ENCODE data around the gene DNM1. TPM values are rescaled to one million over a fixed set of nuclear protein-coding genes. Genes with fewer than 3 reads are reported as not detected.

Gene DNM1
- total and polyA plus RNA-seq, 2 experiments from 2014 or later, result 36.0 to 42.0 TPM

- no peaks in the 10 kb centered on the region for H3K36me3 ChIP-seq (ENCODE audit: insufficient read depth)
- no peak overlapping the region for H3K27ac ChIP-seq (ENCODE audit: low read depth)
- H3K27me3 Mint-ChIP-seq (ENCODE audit: insufficient read depth, low read depth, poor library complexity), result peaks cover 15% of the 10 kb centered on the region
- no peak overlapping the region for H3K27ac Mint-ChIP-seq
- no peaks in the 10 kb centered on the region for H3K79me2 ChIP-seq (replicated peaks; ENCODE audit: insufficient read depth)
- H3K9me2 ChIP-seq (ENCODE audit: insufficient read depth), result no peaks in the 10 kb centered on the region
- no peaks in the 10 kb centered on the region for H3K9me3 Mint-ChIP-seq
- no peak overlapping the region for H2AFZ ChIP-seq
- H3K4me1 ChIP-seq (ENCODE audit: insufficient read depth), result peaks cover 19% of the 10 kb centered on the region
- H3K4me1 Mint-ChIP-seq, result peaks cover 23% of the 10 kb centered on the region
- no peak overlapping the region for H3K4me3 Mint-ChIP-seq
- DNase-seq (ENCODE audit: low spot score) (peak; percentile 87), ATAC-seq (peak; percentile 77)
- H4K20me1 ChIP-seq (replicated peaks; ENCODE audit: insufficient read depth), result no peaks in the 10 kb centered on the region; the same call in 1 of the 2 replicates
- H3K4me2 ChIP-seq, result peak overlapping the region; percentile 65
- no peak for TF ChIP-seq JUNB (IDR thresholded peaks at IDR 0.05; ENCODE audit: unreplicated experiment)
- TF ChIP-seq POLR2AphosphoS5 (IDR thresholded peaks at IDR 0.05; ENCODE audit: low read depth), result no peak
- TF ChIP-seq, protein P1, sequence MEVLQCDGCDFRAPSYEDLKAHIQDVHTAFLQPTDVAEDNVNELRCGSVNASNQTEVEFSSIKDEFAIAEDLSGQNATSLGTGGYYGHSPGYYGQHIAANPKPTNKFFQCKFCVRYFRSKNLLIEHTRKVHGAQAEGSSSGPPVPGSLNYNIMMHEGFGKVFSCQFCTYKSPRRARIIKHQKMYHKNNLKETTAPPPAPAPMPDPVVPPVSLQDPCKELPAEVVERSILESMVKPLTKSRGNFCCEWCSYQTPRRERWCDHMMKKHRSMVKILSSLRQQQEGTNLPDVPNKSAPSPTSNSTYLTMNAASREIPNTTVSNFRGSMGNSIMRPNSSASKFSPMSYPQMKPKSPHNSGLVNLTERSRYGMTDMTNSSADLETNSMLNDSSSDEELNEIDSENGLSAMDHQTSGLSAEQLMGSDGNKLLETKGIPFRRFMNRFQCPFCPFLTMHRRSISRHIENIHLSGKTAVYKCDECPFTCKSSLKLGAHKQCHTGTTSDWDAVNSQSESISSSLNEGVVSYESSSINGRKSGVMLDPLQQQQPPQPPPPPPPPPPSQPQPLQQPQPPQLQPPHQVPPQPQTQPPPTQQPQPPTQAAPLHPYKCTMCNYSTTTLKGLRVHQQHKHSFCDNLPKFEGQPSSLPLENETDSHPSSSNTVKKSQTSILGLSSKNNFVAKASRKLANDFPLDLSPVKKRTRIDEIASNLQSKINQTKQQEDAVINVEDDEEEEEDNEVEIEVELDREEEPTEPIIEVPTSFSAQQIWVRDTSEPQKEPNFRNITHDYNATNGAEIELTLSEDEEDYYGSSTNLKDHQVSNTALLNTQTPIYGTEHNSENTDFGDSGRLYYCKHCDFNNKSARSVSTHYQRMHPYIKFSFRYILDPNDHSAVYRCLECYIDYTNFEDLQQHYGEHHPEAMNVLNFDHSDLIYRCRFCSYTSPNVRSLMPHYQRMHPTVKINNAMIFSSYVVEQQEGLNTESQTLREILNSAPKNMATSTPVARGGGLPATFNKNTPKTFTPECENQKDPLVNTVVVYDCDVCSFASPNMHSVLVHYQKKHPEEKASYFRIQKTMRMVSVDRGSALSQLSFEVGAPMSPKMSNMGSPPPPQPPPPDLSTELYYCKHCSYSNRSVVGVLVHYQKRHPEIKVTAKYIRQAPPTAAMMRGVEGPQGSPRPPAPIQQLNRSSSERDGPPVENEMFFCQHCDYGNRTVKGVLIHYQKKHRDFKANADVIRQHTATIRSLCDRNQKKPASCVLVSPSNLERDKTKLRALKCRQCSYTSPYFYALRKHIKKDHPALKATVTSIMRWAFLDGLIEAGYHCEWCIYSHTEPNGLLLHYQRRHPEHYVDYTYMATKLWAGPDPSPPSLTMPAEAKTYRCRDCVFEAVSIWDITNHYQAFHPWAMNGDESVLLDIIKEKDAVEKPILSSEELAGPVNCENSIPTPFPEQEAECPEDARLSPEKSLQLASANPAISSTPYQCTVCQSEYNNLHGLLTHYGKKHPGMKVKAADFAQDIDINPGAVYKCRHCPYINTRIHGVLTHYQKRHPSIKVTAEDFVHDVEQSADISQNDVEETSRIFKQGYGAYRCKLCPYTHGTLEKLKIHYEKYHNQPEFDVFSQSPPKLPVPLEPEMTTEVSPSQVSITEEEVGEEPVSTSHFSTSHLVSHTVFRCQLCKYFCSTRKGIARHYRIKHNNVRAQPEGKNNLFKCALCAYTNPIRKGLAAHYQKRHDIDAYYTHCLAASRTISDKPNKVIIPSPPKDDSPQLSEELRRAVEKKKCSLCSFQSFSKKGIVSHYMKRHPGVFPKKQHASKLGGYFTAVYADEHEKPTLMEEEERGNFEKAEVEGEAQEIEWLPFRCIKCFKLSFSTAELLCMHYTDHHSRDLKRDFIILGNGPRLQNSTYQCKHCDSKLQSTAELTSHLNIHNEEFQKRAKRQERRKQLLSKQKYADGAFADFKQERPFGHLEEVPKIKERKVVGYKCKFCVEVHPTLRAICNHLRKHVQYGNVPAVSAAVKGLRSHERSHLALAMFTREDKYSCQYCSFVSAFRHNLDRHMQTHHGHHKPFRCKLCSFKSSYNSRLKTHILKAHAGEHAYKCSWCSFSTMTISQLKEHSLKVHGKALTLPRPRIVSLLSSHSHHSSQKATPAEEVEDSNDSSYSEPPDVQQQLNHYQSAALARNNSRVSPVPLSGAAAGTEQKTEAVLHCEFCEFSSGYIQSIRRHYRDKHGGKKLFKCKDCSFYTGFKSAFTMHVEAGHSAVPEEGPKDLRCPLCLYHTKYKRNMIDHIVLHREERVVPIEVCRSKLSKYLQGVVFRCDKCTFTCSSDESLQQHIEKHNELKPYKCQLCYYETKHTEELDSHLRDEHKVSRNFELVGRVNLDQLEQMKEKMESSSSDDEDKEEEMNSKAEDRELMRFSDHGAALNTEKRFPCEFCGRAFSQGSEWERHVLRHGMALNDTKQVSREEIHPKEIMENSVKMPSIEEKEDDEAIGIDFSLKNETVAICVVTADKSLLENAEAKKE (CRISPR knock-in tag; IDR thresholded peaks at IDR 0.05), result no peak
- TF ChIP-seq EZH2phosphoT487 (IDR thresholded peaks at IDR 0.05; ENCODE audit: unreplicated experiment), result no peak
- TF ChIP-seq STAT1 (IDR thresholded peaks at IDR 0.05; ENCODE audit: unreplicated experiment), result no peak
- peaks cover 3% of the 10 kb centered on the region; the same call in 1 of the 3 replicates for H3K36me3 Mint-ChIP-seq (ENCODE audit: low read depth)
- peaks cover 5% of the 10 kb centered on the region; the same call in 1 of the 2 replicates for H3F3A ChIP-seq (replicated peaks; ENCODE audit: low read depth)
- H3K4me3 ChIP-seq, result peak overlapping the region; percentile 38; the same call in 1 of the 2 replicates
- H3K27me3 ChIP-seq (ENCODE audit: insufficient read depth), result no peaks in the 10 kb centered on the region
Observed at GRCh38 chr9:128244837-128245231, 41.7 kb downstream of the DNM1 start.

Measured in GM23338 (cell line).